GM10248 (cell line): ENCODE measurements around the gene NIN.

Experiments
- CTCF ChIA-PET: fragments of 300-600 bp; sonication (Branson Sonifier 250); formaldehyde crosslinking; extraction: SDS; loops from one replicate; lab custom pipeline; 2021; ENCODE audit warnings: antibody characterized with exemption; lab: Yijun Ruan, JAX
- POLR2A ChIA-PET: fragments of 350-650 bp; sonication (Branson Sonifier 250); formaldehyde crosslinking; extraction: SDS; loops from one replicate; lab custom pipeline; 2020; ENCODE audit warnings: antibody characterized with exemption; lab: Yijun Ruan, JAX
- DNase-seq: peaks from one replicate; pipeline ENCODE4 v3.0.0; 2012; ENCODE audit errors: extremely low spot score
- TF ChIP-seq, protein P1 (sequence below): IDR thresholded peaks from 2 replicates; pipeline ENCODE4 v1.5.1; 2012; ENCODE audit warnings: mild to moderate bottlenecking, low read depth; ENCODE audit errors: extremely low read depth, missing control alignments, control extremely low read depth

Gene NIN

DNA sequence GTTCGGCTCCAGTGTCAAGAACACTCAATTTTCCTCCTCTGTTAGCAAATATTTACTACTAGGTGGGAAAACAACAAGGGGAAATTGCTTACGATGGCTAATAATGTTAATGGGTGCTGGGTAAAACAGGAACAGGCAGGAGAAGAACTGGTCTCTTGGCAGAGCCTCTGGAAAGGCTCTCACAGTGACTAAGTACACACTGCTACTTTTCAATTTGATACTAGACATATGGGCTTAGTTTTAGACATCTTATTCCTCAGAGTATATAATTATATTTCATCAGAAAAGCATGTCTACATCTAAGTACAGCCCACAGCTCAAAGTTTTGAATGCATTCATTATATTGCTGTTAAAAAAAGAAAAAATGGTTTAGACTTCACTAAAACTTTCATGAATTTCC, 97.5 kb downstream of the NIN start:
- ChIA-PET CTCF (interaction anchor here (0.6 to 2.1 kb wide), 6 partner anchors 15 to 45 kb away, joined by 3 to 9 read pairs (median 5); no protein-coding TSS in a partner anchor), POLR2A (interaction anchor here (0.6 kb wide), 1 partner anchor 26 kb away, joined by 3 read pairs; no protein-coding TSS in a partner anchor)
- TF ChIP-seq, protein P1, sequence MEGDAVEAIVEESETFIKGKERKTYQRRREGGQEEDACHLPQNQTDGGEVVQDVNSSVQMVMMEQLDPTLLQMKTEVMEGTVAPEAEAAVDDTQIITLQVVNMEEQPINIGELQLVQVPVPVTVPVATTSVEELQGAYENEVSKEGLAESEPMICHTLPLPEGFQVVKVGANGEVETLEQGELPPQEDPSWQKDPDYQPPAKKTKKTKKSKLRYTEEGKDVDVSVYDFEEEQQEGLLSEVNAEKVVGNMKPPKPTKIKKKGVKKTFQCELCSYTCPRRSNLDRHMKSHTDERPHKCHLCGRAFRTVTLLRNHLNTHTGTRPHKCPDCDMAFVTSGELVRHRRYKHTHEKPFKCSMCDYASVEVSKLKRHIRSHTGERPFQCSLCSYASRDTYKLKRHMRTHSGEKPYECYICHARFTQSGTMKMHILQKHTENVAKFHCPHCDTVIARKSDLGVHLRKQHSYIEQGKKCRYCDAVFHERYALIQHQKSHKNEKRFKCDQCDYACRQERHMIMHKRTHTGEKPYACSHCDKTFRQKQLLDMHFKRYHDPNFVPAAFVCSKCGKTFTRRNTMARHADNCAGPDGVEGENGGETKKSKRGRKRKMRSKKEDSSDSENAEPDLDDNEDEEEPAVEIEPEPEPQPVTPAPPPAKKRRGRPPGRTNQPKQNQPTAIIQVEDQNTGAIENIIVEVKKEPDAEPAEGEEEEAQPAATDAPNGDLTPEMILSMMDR, result no peak
- DNase-seq, result no peak

DNA sequence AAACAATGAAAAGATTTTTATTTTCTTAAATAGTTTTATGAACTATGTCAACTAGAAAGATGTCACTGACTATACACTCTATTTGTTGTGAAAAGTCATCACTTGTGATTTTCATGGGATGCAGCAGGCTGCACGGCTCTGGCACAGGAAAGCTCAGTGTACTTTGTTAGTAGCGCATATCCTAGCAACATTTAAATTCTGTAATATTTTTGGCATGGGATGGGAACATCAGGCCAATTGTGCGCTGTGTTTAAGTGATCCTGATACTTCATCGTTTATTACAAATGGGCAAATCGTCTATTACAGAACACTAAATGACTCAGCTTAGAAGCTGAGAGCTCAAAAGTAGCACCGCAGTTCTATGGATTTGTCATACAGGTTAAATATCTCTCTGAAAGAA, 102.1 kb downstream of the NIN start:
- TF ChIP-seq, protein P1, result no peak
- ChIA-PET POLR2A (no interaction called here), CTCF (interaction anchor here (0.6 to 3.3 kb wide), 10 partner anchors 9 to 132 kb away, joined by 3 to 12 read pairs (median 4); no protein-coding TSS in a partner anchor)
- DNase-seq, result no peak

DNA sequence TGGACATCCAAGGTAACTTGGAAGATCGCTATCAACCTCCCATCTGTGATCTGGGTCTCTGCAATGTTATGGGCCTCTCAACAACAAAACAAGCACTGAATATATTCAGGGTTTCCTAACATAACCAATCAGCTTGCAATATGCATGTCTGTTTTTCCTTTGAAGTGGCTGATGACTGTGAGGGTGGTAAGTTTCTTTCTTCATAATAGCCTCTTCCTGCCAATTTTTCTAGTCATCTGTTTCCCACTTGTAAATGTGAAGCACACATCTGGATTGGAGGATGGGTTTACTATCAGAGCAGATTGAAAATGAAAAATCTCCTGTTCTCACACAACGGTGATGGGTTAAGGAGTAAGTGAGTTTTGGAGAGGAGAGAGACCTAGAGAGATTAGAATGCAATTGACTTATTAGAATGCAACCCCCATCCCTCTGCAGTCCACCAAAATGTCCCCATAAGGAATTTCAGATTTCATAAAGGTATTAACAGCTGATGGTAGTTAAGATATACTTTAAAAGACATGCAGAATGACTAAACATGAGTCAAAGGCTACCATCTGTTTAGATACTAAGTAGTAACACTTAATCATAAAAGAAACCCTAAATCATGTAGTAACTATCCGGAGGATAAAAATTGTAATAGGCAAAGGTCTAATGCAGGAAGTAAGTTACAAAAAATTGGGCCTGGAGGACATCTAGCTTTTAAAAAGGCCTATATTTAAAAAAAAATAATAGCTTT, 104.4 kb downstream of the NIN start:
- CTCF ChIA-PET, result interaction anchor here (1.0 to 4.2 kb wide), 7 partner anchors 10 to 128 kb away, joined by 3 to 41 read pairs (median 6); no protein-coding TSS in a partner anchor
- TF ChIP-seq, protein P1, result no peak
- peak; percentile 20 for DNase-seq
- POLR2A ChIA-PET, result no interaction called here

DNA sequence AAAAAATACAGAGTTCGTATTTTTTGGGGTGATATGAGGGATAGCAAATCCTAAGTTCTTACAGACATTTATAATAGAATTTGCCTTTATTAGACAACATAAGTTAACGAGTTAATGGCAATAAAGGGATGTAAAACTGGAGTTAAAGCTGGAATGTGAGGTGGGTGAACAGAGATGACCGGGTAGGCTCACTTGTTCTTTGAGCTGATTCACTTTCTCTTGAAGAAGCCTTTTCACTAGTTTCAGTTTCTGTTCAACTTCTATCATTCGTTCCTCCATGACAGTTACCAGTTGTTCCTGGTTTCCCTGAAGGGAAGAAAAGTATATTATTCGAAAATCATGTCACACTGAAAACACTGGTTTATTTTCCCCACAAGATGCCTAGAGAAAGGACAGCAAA, 105.2 kb downstream of the NIN start:
- TF ChIP-seq, protein P1, result no peak
- CTCF ChIA-PET, result interaction anchor here (1.0 to 4.2 kb wide), 5 partner anchors 11 to 52 kb away, joined by 3 to 41 read pairs (median 6); no protein-coding TSS in a partner anchor
- POLR2A ChIA-PET, result no interaction called here
- no peak for DNase-seq

DNA sequence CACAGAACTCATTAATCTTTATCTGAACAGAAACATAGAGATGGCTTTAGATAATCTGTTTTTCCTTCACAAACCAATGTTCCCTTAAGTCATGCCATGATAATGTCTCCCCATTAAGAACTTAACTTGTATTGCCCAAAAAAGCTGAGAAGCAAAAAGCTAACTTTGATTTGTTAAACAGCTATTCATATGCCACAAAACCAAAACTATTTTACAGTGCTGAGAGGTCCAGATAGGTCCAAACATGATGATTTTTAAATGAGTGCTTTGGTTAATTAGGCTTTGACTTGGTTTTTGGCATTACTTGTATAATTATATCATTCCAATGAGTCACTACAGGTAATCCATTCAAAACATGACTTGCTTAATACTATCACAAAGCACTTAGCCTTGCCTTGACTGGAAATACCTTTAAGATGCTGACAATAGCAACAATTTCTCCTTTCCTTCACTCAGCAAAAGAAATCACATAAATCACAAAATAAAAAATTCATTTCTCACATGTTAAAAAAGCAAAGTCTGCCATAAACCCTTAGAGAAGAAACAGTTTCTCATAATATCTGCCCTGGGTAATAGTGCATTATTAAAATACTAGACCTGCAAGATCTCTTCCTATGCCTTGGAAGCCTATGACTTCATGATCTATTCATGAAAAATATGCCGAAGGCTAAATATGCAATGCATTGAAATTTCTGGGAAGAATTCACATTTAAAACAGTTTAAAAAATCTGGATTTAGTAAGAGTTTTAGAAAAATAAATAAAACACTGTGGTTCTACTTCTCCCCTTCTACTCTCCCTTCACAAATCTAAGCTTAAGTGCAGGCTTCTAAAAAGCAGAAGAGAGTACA, 110.8 kb downstream of the NIN start:
- TF ChIP-seq, protein P1, result no peak
- CTCF ChIA-PET, result interaction anchor here (0.8 kb wide), 1 partner anchor 140 kb away, joined by 3 read pairs; no protein-coding TSS in a partner anchor
- POLR2A ChIA-PET, result no interaction called here
- DNase-seq, result no peak

DNA sequence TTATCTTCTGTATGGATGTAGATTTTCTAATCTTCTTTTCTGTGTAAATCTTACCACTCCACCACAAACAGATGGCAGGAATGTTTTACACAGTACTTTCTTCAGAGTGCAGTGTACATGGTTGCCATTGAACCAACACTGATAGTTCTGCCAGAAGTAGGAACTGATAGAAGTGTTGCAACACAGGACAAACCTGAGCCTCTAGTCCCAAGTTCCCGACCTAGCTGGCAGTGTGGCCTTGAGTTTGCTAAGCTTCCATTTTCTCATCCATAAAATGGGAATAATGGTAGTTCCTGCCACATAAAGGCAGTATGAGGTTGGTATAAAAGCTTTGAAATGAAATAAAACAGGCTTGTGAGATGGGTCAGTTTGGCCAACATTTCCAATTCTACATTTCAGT, 112.0 kb downstream of the NIN start:
- no peak for DNase-seq
- TF ChIP-seq, protein P1, result no peak
- CTCF ChIA-PET, result interaction anchor here (2.0 kb wide), 1 partner anchor 43 kb away, joined by 5 read pairs; no protein-coding TSS in a partner anchor
- POLR2A ChIA-PET, result no interaction called here
